Common myeloid progenitor, CD34-positive (primary cell): ENCODE results near the gene VTI1B.

Experiments used
- CTCF ChIA-PET: fragments of 350-600 bp; sonication (Branson Sonifier 250); formaldehyde crosslinking; loops from one replicate; lab custom pipeline; 2021; ENCODE audit warnings: antibody characterized with exemption; lab: Charles Lee
- POLR2A ChIA-PET: fragments of 350-600 bp; sonication (Branson Sonifier 250); formaldehyde crosslinking; loops from one replicate; lab custom pipeline; 2021; ENCODE audit warnings: antibody characterized with exemption; lab: Charles Lee
- DNase-seq, 3 donors: peaks; one replicate each; pipeline versions ENCODE4 v3.0.0 to v3.0.0-alpha.2; 2013
- H3K27ac ChIP-seq, 2 experiments: 1 replicate in 1 of 2; 2 replicates in 1 of 2; pipeline ENCODE4 v1.7.0; 2013; ENCODE audit warnings: inconsistent platforms in 2 of 2, low read length in 2 of 2, mild to moderate bottlenecking in 2 of 2, low read depth in 1 of 2, moderate library complexity in 1 of 2; ENCODE audit not compliant: severe bottlenecking in 2 of 2, insufficient read depth in 1 of 2, poor library complexity in 1 of 2
- H3K27me3 ChIP-seq, 5 experiments: replicated peaks in 2 of 5; 1 replicate in 3 of 5; 2 replicates in 2 of 5; pipeline versions ENCODE4 v1.6.1 to v1.7.0; 2013; ENCODE audit warnings: low read length in 4 of 5, mild to moderate bottlenecking in 2 of 5, moderate library complexity in 2 of 5, inconsistent platforms in 1 of 5; ENCODE audit not compliant: insufficient read depth in 5 of 5, control insufficient read depth in 4 of 5
- H3K36me3 ChIP-seq, 4 experiments: 1 replicate in 2 of 4; 2 replicates in 2 of 4; pipeline versions ENCODE4 v1.6.1 to v1.7.0; 2013; ENCODE audit warnings: low read length in 3 of 4, control low read depth in 1 of 4, mild to moderate bottlenecking in 1 of 4; ENCODE audit not compliant: control insufficient read depth in 4 of 4, insufficient read depth in 4 of 4
- H3K4me1 ChIP-seq, 4 experiments: 1 replicate in 3 of 4; 2 replicates in 1 of 4; pipeline versions ENCODE4 v1.6.1 to v1.7.1; 2013; ENCODE audit warnings: low read length in 3 of 4, mild to moderate bottlenecking in 3 of 4, control low read depth in 1 of 4, inconsistent platforms in 1 of 4, moderate library complexity in 1 of 4; ENCODE audit not compliant: control insufficient read depth in 4 of 4, insufficient read depth in 4 of 4; ENCODE audit errors: control extremely low read depth in 1 of 4
- H3K4me3 ChIP-seq, 7 experiments: 1 replicate in 4 of 7; 2 replicates in 3 of 7; pipeline versions ENCODE4 v1.5.1 to v1.7.0; 2013; ENCODE audit warnings: mild to moderate bottlenecking in 7 of 7, low read length in 6 of 7, moderate library complexity in 6 of 7, inconsistent platforms in 2 of 7, low read depth in 2 of 7, control low read depth in 1 of 7; ENCODE audit not compliant: insufficient read depth in 4 of 7, control insufficient read depth in 1 of 7; ENCODE audit errors: extremely low read depth in 1 of 7
- H3K9me3 ChIP-seq, 5 experiments: 1 replicate in 4 of 5; 2 replicates in 1 of 5; pipeline versions ENCODE4 v1.6.1 to v1.7.1; 2013; ENCODE audit warnings: low read length in 4 of 5, mild to moderate bottlenecking in 2 of 5, inconsistent platforms in 1 of 5, low read depth in 1 of 5, moderate library complexity in 1 of 5; ENCODE audit not compliant: control insufficient read depth in 4 of 5, insufficient read depth in 2 of 5; ENCODE audit errors: control extremely low read depth in 1 of 5
- WGBS: methylation state at CpG from one replicate; pipeline ENCODE4 v1.1.5; 2013; ENCODE audit not compliant: insufficient coverage; 5-methylcytosine and 5-hydroxymethylcytosine counted together

The VTI1B gene

DNA sequence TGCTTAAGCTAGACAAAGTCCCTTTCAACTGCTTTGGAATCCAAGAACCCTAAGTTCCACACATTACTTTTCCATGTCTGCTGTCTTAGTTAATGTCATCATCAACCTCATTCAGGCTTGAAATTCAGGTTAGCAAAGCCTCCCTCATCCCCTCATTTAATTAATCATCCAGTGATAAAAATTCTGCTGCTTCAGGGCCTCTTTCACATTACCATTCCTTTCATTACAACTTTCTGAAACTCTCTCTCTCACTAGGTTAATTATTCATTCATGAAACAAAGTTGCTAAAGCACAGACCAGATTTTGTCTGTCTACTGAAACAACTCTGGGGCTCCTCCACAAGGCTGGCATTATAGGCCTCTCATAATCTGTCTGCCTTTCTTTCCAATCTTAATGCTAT is 9.4 kb upstream of the VTI1B start:
- peaks cover 0 to 9% (median 1%) of the 10 kb centered on the region in 4 experiments for H3K4me1 ChIP-seq
- CTCF ChIA-PET = interaction anchor here (0.7 to 2.0 kb wide), 3 partner anchors 9 to 103 kb away, joined by 3 to 7 read pairs (median 4); partner anchors contain the start of gene VTI1B
- H3K27me3 ChIP-seq = no peaks in the 10 kb centered on the region
- H3K9me3 ChIP-seq = no peaks in the 10 kb centered on the region
- DNase-seq = no peak
- peaks cover 6 to 72% (median 43%) of the 10 kb centered on the region in 4 experiments for H3K36me3 ChIP-seq
- POLR2A ChIA-PET = no interaction called here
- H3K4me3 ChIP-seq = no peak overlapping the region
- H3K27ac ChIP-seq = no peak overlapping the region

DNA sequence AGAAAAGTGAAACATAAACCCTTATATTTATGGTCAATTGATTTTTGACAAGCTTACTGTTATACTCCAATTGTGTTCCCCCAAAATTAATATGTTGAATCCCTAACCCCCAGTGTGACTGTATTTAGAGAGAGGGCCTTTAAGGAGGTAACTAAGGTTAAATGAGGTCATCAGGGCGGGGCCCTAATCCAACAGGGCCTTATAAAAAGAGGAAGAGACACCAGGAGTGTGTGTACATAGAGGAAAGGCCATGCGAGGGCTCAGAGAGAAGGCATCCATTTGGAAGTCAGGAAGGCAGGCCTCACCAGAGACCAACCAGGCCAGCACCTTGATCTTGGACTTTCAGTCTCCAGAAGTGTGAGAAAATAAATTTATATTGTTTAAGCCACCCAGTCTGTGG is 6.5 kb upstream of the VTI1B start:
- Histone ChIP-seq H3K4me1 (peaks cover 0 to 9% (median 1%) of the 10 kb centered on the region in 4 experiments), H3K27ac (peak overlapping the region in 1 of 2 experiments; percentile 68), H3K4me3 (no peak overlapping the region), H3K9me3 (no peaks in the 10 kb centered on the region), H3K36me3 (peaks cover 5 to 69% (median 40%) of the 10 kb centered on the region in 4 experiments), H3K27me3 (no peaks in the 10 kb centered on the region)
- 85% methylated on average over 2 of the region's 2 CpGs for WGBS
- ChIA-PET POLR2A (no interaction called here), CTCF (interaction anchor here (1.0 to 1.1 kb wide), 2 partner anchors 15 to 24 kb away, joined by 3 read pairs; no protein-coding TSS in a partner anchor)
- DNase-seq = peak in 2 of 3 donors; percentile 32 to 53

DNA sequence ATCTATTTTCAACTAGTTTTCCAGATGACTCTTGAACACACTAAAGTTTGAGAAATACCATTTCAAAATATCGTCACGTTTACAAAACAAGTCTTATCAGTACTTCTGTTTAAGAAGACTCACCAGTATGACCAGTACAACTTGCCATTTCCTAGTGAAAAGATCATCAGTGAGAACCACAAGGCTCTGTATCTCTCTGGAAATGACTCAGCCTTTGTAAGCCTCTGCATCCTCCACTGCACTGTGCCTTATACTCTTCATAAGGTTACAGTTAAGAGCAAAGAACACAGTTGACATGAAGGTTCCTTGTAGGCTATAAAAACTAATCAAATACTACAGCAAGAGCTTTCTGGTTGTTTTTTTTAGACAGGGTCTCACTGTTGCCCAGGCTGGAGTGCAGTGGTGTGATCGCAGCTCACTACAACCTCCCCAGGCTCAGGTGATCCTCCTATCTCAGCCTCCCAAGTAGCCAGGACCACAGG is 5.7 kb upstream of the VTI1B start:
- H3K4me1 ChIP-seq = peaks cover 0 to 14% (median 5%) of the 10 kb centered on the region in 4 experiments
- no peak overlapping the region for H3K4me3 ChIP-seq
- POLR2A ChIA-PET = no interaction called here
- DNase-seq = peak; percentile 42 to 73 (median 57)
- peak overlapping the region in 1 of 2 experiments; percentile 68 for H3K27ac ChIP-seq
- 65% methylated on average over 3 of the region's 3 CpGs for WGBS
- CTCF ChIA-PET = interaction anchor here (1.0 to 1.1 kb wide), 2 partner anchors 14 to 24 kb away, joined by 3 read pairs; no protein-coding TSS in a partner anchor
- H3K27me3 ChIP-seq = no peaks in the 10 kb centered on the region
- peaks cover 5 to 62% (median 34%) of the 10 kb centered on the region in 4 experiments for H3K36me3 ChIP-seq
- H3K9me3 ChIP-seq = no peaks in the 10 kb centered on the region

DNA sequence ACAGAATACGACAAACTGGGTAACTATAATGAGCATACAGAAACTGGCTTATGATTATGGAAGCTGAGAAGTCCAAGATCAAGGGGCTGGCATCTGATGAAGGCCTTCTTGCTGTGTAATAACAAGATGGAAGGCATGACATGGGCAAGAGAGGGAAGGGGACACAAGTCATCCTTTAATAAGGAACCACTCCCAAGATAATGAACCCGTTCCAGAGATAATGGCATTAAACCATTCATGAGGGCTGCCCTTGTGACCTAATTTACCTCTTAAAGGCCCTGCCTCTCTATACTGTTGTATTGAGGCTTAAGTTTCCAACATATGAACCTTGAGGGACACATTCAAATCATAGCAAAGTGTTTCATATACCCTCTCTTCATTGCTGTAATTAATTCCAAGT is 4.6 kb upstream of the VTI1B start:
- ChIA-PET POLR2A (no interaction called here), CTCF (interaction anchor here (0.6 to 1.8 kb wide), 2 partner anchors 25 to 71 kb away, joined by 3 to 8 read pairs; no protein-coding TSS in a partner anchor)
- H3K9me3 ChIP-seq = no peaks in the 10 kb centered on the region
- no peak for DNase-seq
- no peaks in the 10 kb centered on the region for H3K27me3 ChIP-seq
- WGBS = 100% methylated on average over 2 of the region's 2 CpGs
- peaks cover 5 to 53% (median 28%) of the 10 kb centered on the region in 4 experiments for H3K36me3 ChIP-seq
- H3K27ac ChIP-seq = no peak overlapping the region
- H3K4me3 ChIP-seq = no peak overlapping the region
- peaks cover 0 to 17% (median 7%) of the 10 kb centered on the region in 4 experiments for H3K4me1 ChIP-seq

DNA sequence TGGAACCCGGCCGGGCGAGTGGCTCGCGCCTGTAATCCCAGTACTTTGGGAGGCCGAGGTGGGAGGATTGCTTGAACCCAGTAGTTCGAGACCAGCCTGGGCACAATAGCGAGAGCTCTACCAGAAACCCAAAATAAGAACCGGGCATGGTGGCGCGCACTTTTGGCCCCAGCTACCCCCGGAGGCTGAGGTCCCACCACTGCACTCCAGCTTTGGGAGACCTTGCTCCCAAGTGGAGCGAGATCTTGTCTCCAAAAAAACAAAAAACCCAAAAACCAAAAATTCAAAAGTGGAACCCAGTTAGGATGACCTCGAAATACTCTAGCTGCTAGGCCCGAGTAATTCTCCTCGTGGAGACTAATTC is 769 bp upstream of the VTI1B start:
- CTCF ChIA-PET = interaction anchor here (0.8 to 2.7 kb wide), 12 partner anchors 9 to 99 kb away, joined by 3 to 14 read pairs (median 4); partner anchors contain the start of gene RDH11
- Histone ChIP-seq H3K27me3 (no peaks in the 10 kb centered on the region), H3K4me1 (peaks cover 7 to 24% (median 19%) of the 10 kb centered on the region in 4 experiments), H3K27ac (peak overlapping the region; percentile 96 to 99), H3K9me3 (no peaks in the 10 kb centered on the region), H3K36me3 (peaks cover 2 to 25% (median 15%) of the 10 kb centered on the region in 4 experiments), H3K4me3 (peak overlapping the region; percentile 86 to 99 (median 91))
- POLR2A ChIA-PET = interaction anchor here (1.0 kb wide), 1 partner anchor 55 kb away, joined by 3 read pairs; no protein-coding TSS in a partner anchor
- 50% methylated on average over 16 of the region's 16 CpGs for WGBS
- no peak for DNase-seq

DNA sequence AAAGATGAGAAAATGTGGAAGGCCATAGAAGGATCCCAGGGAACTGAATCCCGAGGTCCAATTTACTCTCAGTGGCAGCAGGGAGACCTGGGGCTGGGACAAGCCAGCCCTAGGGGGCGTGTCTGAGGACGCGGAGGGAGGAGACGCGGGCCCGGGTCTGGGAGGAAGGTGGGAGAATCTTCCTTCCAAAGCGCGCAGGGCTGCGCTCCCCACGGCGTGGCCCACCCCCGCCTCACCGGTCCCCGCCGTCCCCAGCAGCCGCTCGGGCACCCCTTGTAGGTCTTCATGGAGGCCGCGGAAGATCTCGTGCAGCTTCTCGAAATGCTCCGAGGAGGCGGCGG is 323 bp downstream of the VTI1B start:
- peak in 1 of 3 donors; percentile 45 for DNase-seq
- Histone ChIP-seq H3K36me3 (peaks cover 2 to 24% (median 13%) of the 10 kb centered on the region in 4 experiments), H3K4me3 (peak overlapping the region; percentile 86 to 99 (median 91)), H3K27ac (peak overlapping the region; percentile 96 to 99), H3K27me3 (no peaks in the 10 kb centered on the region), H3K4me1 (peaks cover 7 to 24% (median 19%) of the 10 kb centered on the region in 4 experiments), H3K9me3 (no peaks in the 10 kb centered on the region)
- CTCF ChIA-PET = interaction anchor here (0.9 to 16.3 kb wide), 7 partner anchors 10 to 96 kb away, joined by 3 to 192 read pairs (median 6); partner anchors contain the start of genes ARG2 and RDH12
- 0% methylated on average over 25 of the region's 25 CpGs for WGBS
- POLR2A ChIA-PET = interaction anchor here (1.7 kb wide), 1 partner anchor 21 kb away, joined by 8 read pairs; the partner anchor contains the start of gene RDH11

DNA sequence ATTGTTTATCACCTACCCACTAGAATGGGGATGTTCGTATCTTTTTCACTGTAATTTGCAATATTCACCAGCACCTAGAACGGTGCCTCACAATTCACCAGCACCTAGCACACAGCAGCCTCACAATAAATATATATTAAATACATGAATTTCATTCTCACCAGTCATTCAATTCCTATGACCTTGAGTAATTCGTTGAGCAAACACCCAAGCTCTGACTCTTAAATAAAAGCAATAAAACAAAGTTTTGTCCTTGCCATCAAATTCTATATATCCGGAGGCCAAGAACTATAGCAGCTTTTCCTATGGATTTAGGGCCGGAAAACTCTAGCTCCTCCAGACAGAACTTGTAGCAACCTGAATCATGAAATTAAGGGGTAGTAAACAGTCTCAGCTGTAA is 981 bp downstream of the VTI1B start:
- peaks cover 7 to 24% (median 19%) of the 10 kb centered on the region in 4 experiments for H3K4me1 ChIP-seq
- 70% methylated on average over 4 of the region's 5 CpGs for WGBS
- H3K27me3 ChIP-seq = no peaks in the 10 kb centered on the region
- ChIA-PET CTCF (interaction anchor here (0.6 to 16.3 kb wide), 8 partner anchors 9 to 95 kb away, joined by 3 to 192 read pairs (median 6); partner anchors contain the start of genes ARG2, PIGH and RDH12), POLR2A (interaction anchor here (0.6 to 1.7 kb wide), 2 partner anchors 22 to 61 kb away, joined by 3 to 8 read pairs; partner anchors contain the start of gene RDH11)
- no peak for DNase-seq
- H3K9me3 ChIP-seq = no peaks in the 10 kb centered on the region
- H3K27ac ChIP-seq = peak overlapping the region; percentile 96 to 99
- H3K4me3 ChIP-seq = peak overlapping the region in 6 of 7 experiments; percentile 86 to 92 (median 90)
- peaks cover 2 to 20% (median 12%) of the 10 kb centered on the region in 4 experiments for H3K36me3 ChIP-seq
